ENCODE data around the gene AMBP.
"Not testable (repeated sequence)": the region's sequence is repeated elsewhere in the genome, so short reads cannot be mapped to it uniquely, and the experiment has no call there.

- peak; percentile 63 for TF ChIP-seq CTCF (IDR thresholded peaks at IDR 0.05)
- not testable (repeated sequence) for TF ChIP-seq ZFX (IDR thresholded peaks at IDR 0.05; ENCODE audit: borderline replicate concordance)
Measured at GRCh38 chr9:114082763-114083412, 4.8 kb upstream of the AMBP start.

Data from 22Rv1 (cell line).